HepG2 (cell line): ENCODE measurements around the gene TUBGCP3. TPM values are rescaled to one million over a fixed set of nuclear protein-coding genes. Genes with fewer than 3 reads are reported as not detected.

ENCODE experiments used
- HCFC1 ChIP-seq: fragments of 150-350 bp; IDR thresholded peaks from 2 replicates; pipeline ENCODE4 v1.6.1; 2014; ENCODE audit warnings: low read depth, low read length
- HMG20B ChIP-seq: conservative IDR thresholded peaks from 2 replicates; pipeline ENCODE4 v1.6.1; 2016; ENCODE audit warnings: missing genetic modification reagents, missing compliant biosample characterization
- ISL2 ChIP-seq: sonication (generic); formaldehyde crosslinking; IDR thresholded peaks from 2 replicates; pipeline ENCODE4 v1.5.0; 2020; ENCODE audit warnings: missing genetic modification reagents
- KDM4B ChIP-seq: sonication (generic); formaldehyde crosslinking; IDR thresholded peaks from 2 replicates; pipeline ENCODE4 v1.4.0; 2020; ENCODE audit warnings: missing genetic modification reagents
- MEIS1 ChIP-seq: sonication (generic); formaldehyde crosslinking; IDR thresholded peaks from 2 replicates; pipeline ENCODE4 v1.9.0; 2021; ENCODE audit warnings: mild to moderate bottlenecking, missing genetic modification reagents, moderate library complexity, borderline replicate concordance
- SAP130 ChIP-seq: IDR thresholded peaks from 2 replicates; pipeline ENCODE4 v1.6.1; 2016; ENCODE audit warnings: low read depth
- TBX2 ChIP-seq: sonication (generic); formaldehyde crosslinking; IDR thresholded peaks from 2 replicates; pipeline ENCODE4 v1.5.0; 2020; ENCODE audit warnings: missing genetic modification reagents, mild to moderate bottlenecking, borderline replicate concordance
- XRCC5 ChIP-seq: fragments of 200-400 bp; formaldehyde crosslinking; optimal IDR thresholded peaks from 2 replicates; pipeline ENCODE3; 2017; ENCODE audit warnings: mild to moderate bottlenecking, low read length
- ZGPAT ChIP-seq: IDR thresholded peaks from 2 replicates; pipeline ENCODE4 v1.6.1; 2016; ENCODE audit warnings: mild to moderate bottlenecking
- ZNF224 ChIP-seq: sonication (generic); formaldehyde crosslinking; IDR thresholded peaks from 2 replicates; pipeline ENCODE4 v1.5.0; 2020; ENCODE audit warnings: mild to moderate bottlenecking, missing genetic modification reagents
- ZNF343 ChIP-seq: sonication (generic); formaldehyde crosslinking; IDR thresholded peaks from 2 replicates; pipeline ENCODE4 v1.4.0; 2020; ENCODE audit warnings: mild to moderate bottlenecking, missing genetic modification reagents
- ZNF530 ChIP-seq: sonication (generic); formaldehyde crosslinking; IDR thresholded peaks from 2 replicates; pipeline ENCODE4 v1.5.0; 2020; ENCODE audit warnings: low read depth, mild to moderate bottlenecking, missing genetic modification reagents
- ZXDC ChIP-seq: sonication (generic); formaldehyde crosslinking; IDR thresholded peaks from 2 replicates; pipeline ENCODE4 v1.5.0; 2020; ENCODE audit warnings: mild to moderate bottlenecking, missing genetic modification reagents
- polyA plus RNA-seq, 8 experiments: library from polyadenylated mRNA; depleted of rRNA in 3 of 8; stranded (reverse) in 7 of 8; unstranded in 1 of 8; fragments of >200 nt; fragmentation: Illumina TruSeq in 4 of 8; extraction: Trizol in 4 of 8; gene quantifications; 2 replicates each; pipeline versions ENCODE4 v1.2.1 to v1.2.3, GENCODE V29; 2011 to 2016; ENCODE audit warnings: low read depth in 4 of 8, missing spikeins in 1 of 8, mixed read lengths in 1 of 8; ENCODE audit not compliant: insufficient read depth in 1 of 8
- total RNA-seq, 5 experiments: library from RNA; depleted of rRNA; stranded (reverse); fragments of >200 nt; fragmentation: Illumina TruSeq; extraction: Trizol; gene quantifications; 2 replicates each; pipeline ENCODE4 v1.2.3, GENCODE V29; 2016; ENCODE audit warnings: low read depth in 1 of 5

The TUBGCP3 gene
- total and polyA plus RNA-seq, 2 of the 13 experiments (the other 11 are each of a cell fraction or from before 2014, with no cell fraction given): 12.6 to 15.5 TPM

GRCh38 chr13:112509190-112509589, 78.8 kb downstream of the TUBGCP3 start (continued):
- TF ChIP-seq ZXDC (CRISPR knock-in tag) (no peak), SAP130 (CRISPR knock-in tag) (no peak), ZGPAT (CRISPR knock-in tag) (no peak), ISL2 (CRISPR knock-in tag) (no peak), KDM4B (CRISPR knock-in tag) (no peak), ZNF343 (CRISPR knock-in tag) (no peak), XRCC5 (no peak), ZNF224 (CRISPR knock-in tag) (no peak), ZNF530 (CRISPR knock-in tag) (no peak), TBX2 (no peak), MEIS1 (CRISPR knock-in tag) (no peak), HMG20B (no peak), HCFC1 (no peak)
